Activated T-helper 2 cell treated with anti-CD3 and anti-CD28 coated beads, Interferon-gamma antibody, Interleukin-2, Interleukin-4, amounts not matched to agents 10 μg/mL and 5 μg/mL and 100 μg/mL, durations not matched to agents 14 hours and 24 hours and 36 hours (primary cell): ENCODE results near the gene CNTD1. TPM values are rescaled to one million over a fixed set of nuclear protein-coding genes. Genes with fewer than 3 reads are reported as not detected.
"Not testable (repeated sequence)": the region's sequence is repeated elsewhere in the genome, so short reads cannot be mapped to it uniquely, and the experiment has no call there.

ENCODE experiments used
- DNase-seq: peaks from one replicate; pipeline ENCODE4 v3.0.0; 2021; ENCODE audit warnings: low spot score
- H3K27ac Mint-ChIP-seq: one replicate; pipeline ENCODE4 v1.8.0; 2021; ENCODE audit warnings: mixed read lengths
- H3K27me3 Mint-ChIP-seq: one replicate; pipeline ENCODE4 v1.8.0; 2021; ENCODE audit warnings: low read depth, mixed read lengths
- H3K36me3 Mint-ChIP-seq: one replicate; pipeline ENCODE4 v1.8.0; 2021; ENCODE audit warnings: low read depth, mixed read lengths
- H3K4me1 Mint-ChIP-seq: one replicate; pipeline ENCODE4 v1.8.0; 2021; ENCODE audit warnings: low read depth, mixed read lengths
- H3K4me3 Mint-ChIP-seq: one replicate; pipeline ENCODE4 v1.8.0; 2021; ENCODE audit warnings: low read depth, mild to moderate bottlenecking, moderate library complexity, mixed read lengths
- H3K9me3 Mint-ChIP-seq: one replicate; pipeline ENCODE4 v1.8.0; 2021; ENCODE audit warnings: mixed read lengths
- intact Hi-C: fragments of 100-400 bp; cut with micrococcal nuclease; formaldehyde crosslinking; loops from one replicate; pipeline ENCODE4 v1.15.1; 2023
- total RNA-seq: library from RNA; stranded (reverse); gene quantifications from 2 replicates; pipeline ENCODE4 v1.2.3, GENCODE V29; 2022

The CNTD1 gene
- total RNA-seq, 1 donor from 2014 or later, result 0.09 TPM

DNA sequence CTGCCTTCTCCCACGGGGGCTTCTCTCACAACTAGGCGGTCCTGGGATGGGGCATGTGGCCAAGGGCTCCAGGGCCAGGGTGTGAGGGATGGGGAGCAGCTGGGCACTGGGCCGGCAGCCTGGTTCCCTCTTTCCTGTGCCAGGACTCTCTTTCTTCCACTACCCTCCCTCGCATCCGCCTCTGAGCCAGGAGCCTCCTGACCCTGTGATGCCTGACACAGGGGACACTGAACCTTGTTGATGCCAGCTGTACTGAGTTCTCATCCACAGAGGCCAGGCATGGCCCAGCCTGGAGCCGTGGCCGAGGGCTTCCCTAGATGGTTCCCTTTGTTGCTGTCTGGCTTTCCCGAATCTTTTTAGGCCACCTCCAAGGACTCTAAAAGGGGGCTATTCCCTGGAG lies 57.9 kb downstream of the CNTD1 start:
- H3K4me1 Mint-ChIP-seq, H3K27me3 Mint-ChIP-seq, H3K4me3 Mint-ChIP-seq, H3K27ac Mint-ChIP-seq, intact Hi-C loops, H3K9me3 Mint-ChIP-seq, DNase-seq, H3K36me3 Mint-ChIP-seq: not testable (repeated sequence)

DNA sequence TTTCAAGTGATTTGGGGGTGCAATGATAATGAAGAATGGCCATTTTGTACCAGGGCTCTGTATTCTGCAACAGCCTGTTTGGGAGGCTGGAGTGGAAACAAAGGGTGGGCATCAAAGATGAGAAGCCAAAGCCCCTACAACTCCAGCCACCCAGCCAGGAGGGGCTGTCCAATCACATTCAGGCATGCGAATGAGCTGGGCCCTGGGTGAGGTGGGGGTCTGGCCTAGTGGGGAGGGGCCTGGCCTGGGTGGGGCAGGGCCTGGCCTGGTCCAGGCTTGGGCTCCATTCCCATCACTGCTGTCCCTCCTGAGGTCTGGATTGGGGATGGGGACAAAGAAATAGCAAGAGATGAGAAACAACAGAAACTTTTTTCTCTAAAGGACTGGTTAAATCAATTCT lies 58.7 kb downstream of the CNTD1 start:
- no peak for DNase-seq
- H3K9me3 Mint-ChIP-seq, result no peaks in the 10 kb centered on the region
- intact Hi-C loops, result no loop called here
- H3K4me3 Mint-ChIP-seq, result no peak overlapping the region
- H3K4me1 Mint-ChIP-seq, result no peaks in the 10 kb centered on the region
- no peak overlapping the region for H3K27ac Mint-ChIP-seq
- H3K27me3 Mint-ChIP-seq, result no peaks in the 10 kb centered on the region
- H3K36me3 Mint-ChIP-seq, result no peaks in the 10 kb centered on the region

Other genes starting within 250 kb of the CNTD1 start
- gene HSD17B1, start 245.9 kb upstream of the CNTD1 start, total RNA-seq, result 0.91 and 1.4 TPM in 2 replicates
- 90.6 and 91.6 TPM in 2 replicates for gene COASY, start 236.7 kb upstream of the CNTD1 start, total RNA-seq
- gene MLX, start 231.8 kb upstream of the CNTD1 start, total RNA-seq, result 54.8 and 60.0 TPM in 2 replicates
- gene PSMC3IP, start 221.1 kb upstream of the CNTD1 start, total RNA-seq, result 23.3 and 26.6 TPM in 2 replicates
- gene RETREG3, start 189.5 kb upstream of the CNTD1 start, total RNA-seq, result 37.7 and 39.0 TPM in 2 replicates
- gene TUBG1, start 189.2 kb upstream of the CNTD1 start, total RNA-seq, result 85.5 and 94.9 TPM in 2 replicates
- gene TUBG2, start 139.6 kb upstream of the CNTD1 start, total RNA-seq, result 12.2 and 12.6 TPM in 2 replicates
- gene PLEKHH3, start 121.9 kb upstream of the CNTD1 start, total RNA-seq, result 0.57 and 1.0 TPM in 2 replicates
- 0.16 and 0.23 TPM in 2 replicates for gene CCR10, start 117.0 kb upstream of the CNTD1 start, total RNA-seq
- 1.3 and 2.4 TPM in 2 replicates for gene CNTNAP1, start 116.3 kb upstream of the CNTD1 start, total RNA-seq
- 36.1 and 37.1 TPM in 2 replicates for gene EZH1, start 53.8 kb upstream of the CNTD1 start, total RNA-seq
- gene RAMP2, start 37.6 kb upstream of the CNTD1 start, total RNA-seq, result not detected in 2 replicates
- 88.8 and 90.4 TPM in 2 replicates for gene VPS25, start 25.4 kb upstream of the CNTD1 start, total RNA-seq
- gene WNK4, start 18.3 kb upstream of the CNTD1 start, total RNA-seq, result 0.16 and 0.28 TPM in 2 replicates
- gene COA3, start 157 bp upstream of the CNTD1 start, total RNA-seq, result 51.2 and 51.7 TPM in 2 replicates
- gene BECN1, start 25.4 kb downstream of the CNTD1 start, total RNA-seq, result 97.2 and 104 TPM in 2 replicates
- 172 TPM in 2 replicates for gene PSME3, start 34.5 kb downstream of the CNTD1 start, total RNA-seq
- gene AOC2, start 45.7 kb downstream of the CNTD1 start, total RNA-seq, result 3.2 TPM in 2 replicates
- 1.6 and 2.4 TPM in 2 replicates for gene AOC3, start 52.3 kb downstream of the CNTD1 start, total RNA-seq
- gene G6PC1, start 101.9 kb downstream of the CNTD1 start, total RNA-seq, result not detected in 2 replicates
- 62.3 and 75.3 TPM in 2 replicates for gene AARSD1, start 165.6 kb downstream of the CNTD1 start, total RNA-seq
- 1.9 and 2.1 TPM in 2 replicates for gene PTGES3L, start 181.2 kb downstream of the CNTD1 start, total RNA-seq
- gene RUNDC1, start 181.7 kb downstream of the CNTD1 start, total RNA-seq, result 18.7 and 19.9 TPM in 2 replicates
- gene RPL27, start 199.6 kb downstream of the CNTD1 start, total RNA-seq, result 1,137 and 1,172 TPM in 2 replicates
- 49.1 and 51.2 TPM in 2 replicates for gene IFI35, start 207.9 kb downstream of the CNTD1 start, total RNA-seq
- 18.6 and 21.7 TPM in 2 replicates for gene VAT1, start 223.5 kb downstream of the CNTD1 start, total RNA-seq
- 0.05 TPM in 1 of 2 replicates, not detected in the other for gene RND2, start 226.4 kb downstream of the CNTD1 start, total RNA-seq